BE2C (cell line): ENCODE data around the gene SYNM.

ENCODE experiments used
- DNase-seq: peaks from one replicate; pipeline ENCODE4 v3.0.0-alpha.2; 2020
- H3K27me3 ChIP-seq: fragments of 250-450 bp; sonication (Bioruptor Pico); 2 replicates; pipeline ENCODE4 v1.5.1; 2020; ENCODE audit warnings: mild to moderate bottlenecking
- H3K36me3 ChIP-seq: fragments of 250-450 bp; sonication (Bioruptor Pico); 2 replicates; pipeline ENCODE4 v1.5.1; 2020; ENCODE audit warnings: mild to moderate bottlenecking
- H3K4me1 ChIP-seq: fragments of 250-450 bp; sonication (Bioruptor Pico); 2 replicates; pipeline ENCODE4 v1.5.1; 2020
- H3K4me3 ChIP-seq: 2 replicates; pipeline ENCODE4 v1.5.1; 2011; ENCODE audit warnings: low read depth, low read length
- H3K9me3 ChIP-seq: fragments of 250-450 bp; sonication (Bioruptor Pico); 2 replicates; pipeline ENCODE4 v1.5.1; 2020
- CTCF ChIP-seq: IDR thresholded peaks from 2 replicates; pipeline ENCODE4 v1.5.1; 2012; ENCODE audit warnings: mild to moderate bottlenecking, low read depth, low read length

Gene SYNM

DNA sequence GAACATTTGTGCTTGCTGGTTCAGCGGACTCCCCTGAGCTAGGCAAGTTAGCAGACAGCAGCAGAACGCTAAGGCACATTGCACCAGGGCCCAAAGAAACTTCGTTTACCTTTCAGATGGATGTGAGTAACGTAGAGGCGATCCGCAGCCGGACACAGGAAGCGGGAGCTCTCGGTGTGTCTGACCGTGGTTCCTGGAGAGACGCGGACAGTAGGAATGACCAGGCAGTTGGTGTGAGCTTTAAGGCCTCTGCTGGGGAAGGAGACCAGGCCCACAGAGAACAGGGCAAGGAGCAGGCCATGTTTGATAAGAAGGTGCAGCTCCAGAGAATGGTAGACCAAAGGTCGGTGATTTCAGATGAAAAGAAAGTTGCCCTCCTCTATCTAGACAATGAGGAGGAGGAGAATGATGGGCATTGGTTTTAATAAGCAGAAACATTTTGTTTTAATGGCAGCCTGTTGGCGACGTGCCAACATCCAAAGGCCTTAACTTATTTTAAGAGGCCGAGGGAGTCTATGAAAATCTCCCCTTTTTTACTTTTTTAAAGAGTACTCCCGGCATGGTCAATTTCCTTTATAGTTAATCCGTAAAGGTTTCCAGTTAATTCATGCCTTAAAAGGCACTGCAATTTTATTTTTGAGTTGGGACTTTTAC lies 27.9 kb downstream of the SYNM start:
- Histone ChIP-seq H3K4me3 (no peak overlapping the region), H3K4me1 (peaks cover 23% of the 10 kb centered on the region), H3K9me3 (no peaks in the 10 kb centered on the region), H3K36me3 (peaks cover 73% of the 10 kb centered on the region), H3K27me3 (no peaks in the 10 kb centered on the region)
- no peak for TF ChIP-seq CTCF
- DNase-seq = no peak

DNA sequence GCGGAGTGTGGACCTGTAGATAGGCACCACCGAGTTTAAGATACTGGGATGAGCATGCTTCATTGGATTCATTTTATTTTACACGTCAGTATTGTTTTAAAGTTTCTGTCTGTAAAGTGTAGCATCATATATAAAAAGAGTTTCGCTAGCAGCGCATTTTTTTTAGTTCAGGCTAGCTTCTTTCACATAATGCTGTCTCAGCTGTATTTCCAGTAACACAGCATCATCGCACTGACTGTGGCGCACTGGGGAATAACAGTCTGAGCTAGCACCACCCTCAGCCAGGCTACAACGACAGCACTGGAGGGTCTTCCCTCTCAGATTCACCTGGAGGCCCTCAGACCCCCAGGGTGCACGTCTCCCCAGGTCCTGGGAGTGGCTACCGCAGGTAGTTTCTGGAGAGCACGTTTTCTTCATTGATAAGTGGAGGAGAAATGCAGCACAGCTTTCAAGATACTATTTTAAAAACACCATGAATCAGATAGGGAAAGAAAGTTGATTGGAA lies 29.5 kb downstream of the SYNM start:
- Histone ChIP-seq H3K9me3 (no peaks in the 10 kb centered on the region), H3K4me1 (peaks cover 23% of the 10 kb centered on the region), H3K27me3 (no peaks in the 10 kb centered on the region), H3K36me3 (peaks cover 60% of the 10 kb centered on the region), H3K4me3 (no peak overlapping the region)
- no peak for DNase-seq
- no peak for TF ChIP-seq CTCF

DNA sequence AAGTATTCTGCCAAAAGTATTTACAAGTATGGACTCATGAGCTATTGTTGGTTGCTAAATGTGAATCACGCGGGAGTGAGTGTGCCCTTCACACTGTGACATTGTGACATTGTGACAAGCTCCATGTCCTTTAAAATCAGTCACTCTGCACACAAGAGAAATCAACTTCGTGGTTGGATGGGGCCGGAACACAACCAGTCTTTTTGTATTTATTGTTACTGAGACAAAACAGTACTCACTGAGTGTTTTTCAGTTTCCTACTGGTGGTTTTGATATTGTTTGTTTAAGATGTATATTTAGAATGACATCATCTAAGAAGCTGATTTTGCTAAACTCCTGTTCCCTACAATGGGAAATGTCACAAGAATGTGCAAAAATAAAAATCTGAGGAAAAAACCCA lies 30.3 kb downstream of the SYNM start:
- DNase-seq = no peak
- Histone ChIP-seq H3K27me3 (no peaks in the 10 kb centered on the region), H3K36me3 (peaks cover 52% of the 10 kb centered on the region), H3K4me1 (peaks cover 23% of the 10 kb centered on the region), H3K4me3 (no peak overlapping the region), H3K9me3 (no peaks in the 10 kb centered on the region)
- TF ChIP-seq CTCF = no peak

GRCh38 chr15:99137111-99137546 lies 32.2 kb downstream of the SYNM start:
- Histone ChIP-seq H3K27me3 (no peaks in the 10 kb centered on the region), H3K9me3 (no peaks in the 10 kb centered on the region), H3K4me3 (no peak overlapping the region), H3K4me1 (peaks cover 17% of the 10 kb centered on the region), H3K36me3 (peaks cover 32% of the 10 kb centered on the region)
- no peak for TF ChIP-seq CTCF
- no peak for DNase-seq

DNA sequence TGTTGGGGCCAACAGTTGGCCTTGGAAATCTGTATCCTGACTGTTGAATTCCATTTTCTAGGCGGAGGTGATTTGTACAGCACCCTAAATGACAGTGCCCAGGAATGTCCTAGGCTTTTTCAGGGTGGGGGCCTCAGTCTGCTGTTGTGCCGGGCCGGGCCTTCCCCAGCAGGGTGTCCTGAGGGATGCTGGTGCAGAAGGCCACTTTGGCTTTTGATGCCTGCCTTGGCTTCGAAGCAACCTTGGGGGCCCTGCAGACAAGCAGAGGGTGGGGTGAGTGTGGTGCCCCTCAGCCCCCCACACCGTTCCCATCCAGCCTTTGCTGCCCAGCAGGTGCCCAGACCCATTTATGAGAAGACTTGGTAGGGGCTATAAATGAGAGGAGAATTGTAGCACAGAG lies 33.0 kb downstream of the SYNM start:
- no peaks in the 10 kb centered on the region for H3K27me3 ChIP-seq
- peaks cover 26% of the 10 kb centered on the region for H3K36me3 ChIP-seq
- TF ChIP-seq CTCF = no peak
- DNase-seq = no peak
- no peaks in the 10 kb centered on the region for H3K9me3 ChIP-seq
- no peak overlapping the region for H3K4me3 ChIP-seq
- peaks cover 10% of the 10 kb centered on the region for H3K4me1 ChIP-seq

GRCh38 chr15:99138491-99138982 lies 33.7 kb downstream of the SYNM start:
- Histone ChIP-seq H3K4me3 (no peak overlapping the region), H3K9me3 (no peaks in the 10 kb centered on the region), H3K36me3 (peaks cover 26% of the 10 kb centered on the region), H3K27me3 (no peaks in the 10 kb centered on the region), H3K4me1 (peaks cover 4% of the 10 kb centered on the region; the same call in 1 of the 2 replicates)
- no peak for TF ChIP-seq CTCF
- DNase-seq = no peak
